Neuronal stem cell (in vitro differentiated cells): Measurements from ENCODE around the gene COMTD1.

Experiments used
- DNase-seq: peaks from one replicate; pipeline ENCODE4 v3.0.0-alpha.2; 2013; ENCODE audit warnings: low spot score
- H2AFZ ChIP-seq: one replicate; pipeline ENCODE4 v1.6.1; 2013; ENCODE audit warnings: mild to moderate bottlenecking, low read length, inconsistent platforms
- H2AK5ac ChIP-seq: 2 replicates; pipeline ENCODE4 v1.6.1; 2013; ENCODE audit warnings: low read depth, mild to moderate bottlenecking, inconsistent platforms, low read length, moderate library complexity, mixed read lengths
- H2BK120ac ChIP-seq: 2 replicates; pipeline ENCODE4 v1.6.1; 2013; ENCODE audit warnings: low read depth, mild to moderate bottlenecking, inconsistent platforms, low read length, moderate library complexity, mixed read lengths
- H2BK12ac ChIP-seq: one replicate; pipeline ENCODE4 v1.6.1; 2013; ENCODE audit warnings: low read length, inconsistent platforms
- H2BK15ac ChIP-seq: 2 replicates; pipeline ENCODE4 v1.6.1; 2013; ENCODE audit warnings: mild to moderate bottlenecking, low read length, inconsistent platforms, mixed read lengths
- H2BK5ac ChIP-seq: one replicate; pipeline ENCODE4 v1.6.1; 2013; ENCODE audit warnings: inconsistent platforms, mild to moderate bottlenecking, low read length, moderate library complexity
- H3K14ac ChIP-seq: one replicate; pipeline ENCODE4 v1.6.1; 2013; ENCODE audit warnings: low read length, inconsistent platforms
- H3K18ac ChIP-seq: 2 replicates; pipeline ENCODE4 v1.6.1; 2013; ENCODE audit warnings: low read length, inconsistent platforms
- H3K23ac ChIP-seq: 2 replicates; pipeline ENCODE4 v1.6.1; 2013; ENCODE audit warnings: low read depth, mild to moderate bottlenecking, mixed read lengths, low read length, inconsistent platforms; ENCODE audit not compliant: poor library complexity
- H3K27ac ChIP-seq: replicated peaks from 3 replicates; pipeline ENCODE4 v1.5.1; 2013; ENCODE audit warnings: low read length, inconsistent platforms
- H3K27me3 ChIP-seq, 3 experiments: 2 replicates each; pipeline ENCODE4 v1.6.1; 2013; ENCODE audit warnings: low read length in 3 of 3, mild to moderate bottlenecking in 2 of 3, inconsistent platforms in 1 of 3, low read depth in 1 of 3, mixed read lengths in 1 of 3, moderate library complexity in 1 of 3; ENCODE audit not compliant: control insufficient read depth in 3 of 3, insufficient read depth in 3 of 3
- H3K36me3 ChIP-seq, 2 donors: replicated peaks in 1 of 2; 2 replicates each; pipeline ENCODE4 v1.6.1; 2013; ENCODE audit warnings: low read length in 2 of 2; ENCODE audit not compliant: control insufficient read depth in 2 of 2, insufficient read depth in 2 of 2
- H3K4ac ChIP-seq: 2 replicates; pipeline ENCODE4 v1.6.1; 2013; ENCODE audit warnings: inconsistent platforms, mild to moderate bottlenecking, low read length, moderate library complexity
- H3K4me1 ChIP-seq, 2 donors: 1 replicate in 1 of 2; 2 replicates in 1 of 2; pipeline ENCODE4 v1.6.1; 2013; ENCODE audit warnings: low read length in 2 of 2, low read depth in 1 of 2; ENCODE audit not compliant: control insufficient read depth in 2 of 2, insufficient read depth in 1 of 2
- H3K4me2 ChIP-seq: one replicate; pipeline ENCODE4 v1.6.1; 2013; ENCODE audit warnings: mild to moderate bottlenecking, low read length, inconsistent platforms; ENCODE audit not compliant: insufficient read depth, poor library complexity, severe bottlenecking
- H3K4me3 ChIP-seq, 2 donors: 2 replicates each; pipeline ENCODE4 v1.5.1; 2013; ENCODE audit warnings: low read length in 2 of 2, mild to moderate bottlenecking in 2 of 2, inconsistent platforms in 1 of 2, moderate library complexity in 1 of 2
- H3K79me1 ChIP-seq: one replicate; pipeline ENCODE4 v1.6.1; 2013; ENCODE audit warnings: low read depth, mild to moderate bottlenecking, inconsistent platforms, low read length, moderate library complexity
- H3K9ac ChIP-seq: one replicate; pipeline ENCODE4 v1.6.1; 2013; ENCODE audit warnings: mild to moderate bottlenecking, low read depth, low read length, inconsistent platforms; ENCODE audit not compliant: poor library complexity
- H3K9me3 ChIP-seq, 2 donors: replicated peaks in 1 of 2; 2 replicates each; pipeline versions ENCODE3 to v1.6.1; 2013; ENCODE audit warnings: low read length in 2 of 2, mild to moderate bottlenecking in 2 of 2, inconsistent platforms in 1 of 2, low read depth in 1 of 2, mixed read lengths in 1 of 2, moderate library complexity in 1 of 2; ENCODE audit not compliant: control insufficient read depth in 2 of 2, insufficient read depth in 1 of 2
- H4K8ac ChIP-seq: one replicate; pipeline ENCODE4 v1.6.1; 2013; ENCODE audit warnings: low read depth, mild to moderate bottlenecking, inconsistent platforms, low read length, moderate library complexity
- H4K91ac ChIP-seq: one replicate; pipeline ENCODE4 v1.6.1; 2013; ENCODE audit warnings: low read length, low read depth, mild to moderate bottlenecking, inconsistent platforms; ENCODE audit not compliant: poor library complexity
- WGBS, 2 donors: extraction: QIAGEN DNeasy Blood & Tissue Kit; methylation state at CpG; one replicate each; pipeline ENCODE4 v1.1.7; 2013; ENCODE audit warnings: missing lambda C conversion rate in 2 of 2, mixed read lengths in 1 of 2; ENCODE audit not compliant: insufficient read length in 2 of 2, insufficient replicate concordance in 1 of 2; ENCODE audit errors: extremely low coverage in 2 of 2; 5-methylcytosine and 5-hydroxymethylcytosine counted together

The COMTD1 gene

GRCh38 chr10:75253281-75254220, 17.8 kb upstream of the COMTD1 start:
- DNase-seq, result no peak

GRCh38 chr10:75250934-75251333, 15.2 kb upstream of the COMTD1 start:
- Histone ChIP-seq H2AK5ac (no peak overlapping the region), H3K79me1 (no peaks in the 10 kb centered on the region), H4K8ac (no peak overlapping the region), H3K27me3 (no peaks in the 10 kb centered on the region), H2AFZ (no peak overlapping the region), H4K91ac (no peak overlapping the region), H3K27ac (no peak overlapping the region), H3K9ac (no peak overlapping the region), H3K4me1 (no peaks in the 10 kb centered on the region), H2BK5ac (no peak overlapping the region), H3K9me3 (peaks cover 0 to 7% of the 10 kb centered on the region in 2 donors), H3K14ac (no peak overlapping the region), H3K23ac (no peak overlapping the region), H2BK120ac (no peak overlapping the region), H3K36me3 (no peaks in the 10 kb centered on the region), H3K4me3 (no peak overlapping the region), H3K4ac (no peak overlapping the region), H3K4me2 (no peak overlapping the region), H3K18ac (no peak overlapping the region), H2BK12ac (no peak overlapping the region), H2BK15ac (no peak overlapping the region)
- DNase-seq, result no peak
- no CpG with 5 or more reads among the region's 3 CpGs for WGBS, 2 donors

More at GRCh38 chr10:75253281-75254220, 17.8 kb upstream of the COMTD1 start:
- Histone ChIP-seq H2AFZ (no peak overlapping the region), H3K4me2 (no peak overlapping the region), H2BK15ac (no peak overlapping the region), H4K91ac (no peak overlapping the region), H2BK5ac (no peak overlapping the region), H3K14ac (no peak overlapping the region), H4K8ac (no peak overlapping the region), H2AK5ac (no peak overlapping the region), H3K9me3 (peaks cover 0 to 7% of the 10 kb centered on the region in 2 donors), H2BK120ac (no peak overlapping the region), H3K9ac (no peak overlapping the region), H3K36me3 (no peaks in the 10 kb centered on the region), H3K27ac (no peak overlapping the region), H3K23ac (no peak overlapping the region), H3K79me1 (no peaks in the 10 kb centered on the region), H2BK12ac (no peak overlapping the region), H3K27me3 (no peaks in the 10 kb centered on the region), H3K4me1 (no peaks in the 10 kb centered on the region), H3K18ac (no peak overlapping the region), H3K4ac (no peak overlapping the region), H3K4me3 (no peak overlapping the region)
- WGBS, 2 donors, result no CpG with 5 or more reads among the region's 1 CpG

- no peak overlapping the region for H2AK5ac ChIP-seq
- no peak overlapping the region for H3K27ac ChIP-seq
- H2BK12ac ChIP-seq, result no peak overlapping the region
- H2BK15ac ChIP-seq, result no peak overlapping the region
- no peak overlapping the region for H4K8ac ChIP-seq
- no peak overlapping the region for H3K4me2 ChIP-seq
- H3K14ac ChIP-seq, result no peak overlapping the region
- H3K18ac ChIP-seq, result no peak overlapping the region
- no peak overlapping the region for H3K4ac ChIP-seq
- no peak overlapping the region for H3K23ac ChIP-seq
- no peak overlapping the region for H2AFZ ChIP-seq
- no peak overlapping the region for H2BK5ac ChIP-seq
- WGBS, 2 donors, result no CpG with 5 or more reads among the region's 5 CpGs
- H3K4me3 ChIP-seq, result no peak overlapping the region
- no peak overlapping the region for H4K91ac ChIP-seq
- DNase-seq, result no peak
- no peaks in the 10 kb centered on the region for H3K27me3 ChIP-seq
- H2BK120ac ChIP-seq, result no peak overlapping the region
- no peaks in the 10 kb centered on the region for H3K36me3 ChIP-seq
- H3K9me3 ChIP-seq, result peaks cover 0 to 1% of the 10 kb centered on the region in 2 donors
- H3K9ac ChIP-seq, result no peak overlapping the region
- H3K79me1 ChIP-seq, result no peaks in the 10 kb centered on the region
- peaks cover 0 to 2% of the 10 kb centered on the region in 2 donors for H3K4me1 ChIP-seq
These were observed 12.0 kb upstream of the COMTD1 start for GRCh38 chr10:75247797-75248196.

- no peak overlapping the region for H3K9ac ChIP-seq
- WGBS, 2 donors, result no CpG with 5 or more reads among the region's 6 CpGs
- no peak overlapping the region for H2AK5ac ChIP-seq
These were observed 10.7 kb upstream of the COMTD1 start for GRCh38 chr10:75246506-75246905.

More at GRCh38 chr10:75246506-75246905, 10.7 kb upstream of the COMTD1 start:
- no peak overlapping the region for H3K27ac ChIP-seq
- H3K4me2 ChIP-seq, result no peak overlapping the region
- H2BK15ac ChIP-seq, result no peak overlapping the region
- H3K79me1 ChIP-seq, result no peaks in the 10 kb centered on the region
- H3K23ac ChIP-seq, result no peak overlapping the region
- no peak overlapping the region for H4K91ac ChIP-seq
- no peak overlapping the region for H3K4me3 ChIP-seq
- no peak overlapping the region for H2BK120ac ChIP-seq
- no peak overlapping the region for H2BK12ac ChIP-seq
- no peak overlapping the region for H3K18ac ChIP-seq
- no peak for DNase-seq
- H3K9me3 ChIP-seq, result no peaks in the 10 kb centered on the region
- H3K4ac ChIP-seq, result no peak overlapping the region
- H3K4me1 ChIP-seq, result peaks cover 0 to 2% of the 10 kb centered on the region in 2 donors
- no peaks in the 10 kb centered on the region for H3K36me3 ChIP-seq
- no peak overlapping the region for H2BK5ac ChIP-seq
- no peak overlapping the region for H4K8ac ChIP-seq
- H3K27me3 ChIP-seq, result peaks cover 0 to 4% (median 0%) of the 10 kb centered on the region in 3 experiments
- no peak overlapping the region for H2AFZ ChIP-seq
- H3K14ac ChIP-seq, result no peak overlapping the region
